Measurements from ENCODE around the gene CIT. TPM values are rescaled to one million over a fixed set of nuclear protein-coding genes. Genes with fewer than 3 reads are reported as not detected.

CIT gene
- total RNA-seq, 5 donors from 2014 or later (not counting 1 experiment from before 2014, with no cell fraction given): 1.9 to 4.5 (median 2.1) TPM

DNA sequence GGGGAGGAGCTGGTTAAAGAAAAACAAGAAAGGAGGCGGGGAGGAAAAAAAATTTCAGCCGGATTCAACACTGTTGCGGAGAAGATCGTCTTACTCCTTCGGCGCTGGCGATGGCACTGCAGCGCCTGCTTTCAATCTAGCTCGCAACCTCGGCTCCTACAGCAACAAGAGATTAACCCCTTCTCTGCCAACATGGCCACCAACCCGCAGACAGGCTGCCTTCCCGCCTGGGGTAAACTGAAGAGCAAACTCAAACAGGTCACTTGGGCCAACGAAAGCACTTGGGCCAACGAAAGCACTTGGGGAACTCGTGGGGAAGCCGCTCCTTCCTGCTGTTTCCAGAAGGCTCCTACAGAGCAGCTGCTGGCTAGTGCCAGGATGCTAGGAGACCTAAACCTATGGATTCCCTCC is 73.7 kb downstream of the CIT start:
- 96% methylated on average over 15 of the region's 16 CpGs for WGBS (ENCODE audit: insufficient coverage)
- ChIA-PET CTCF (interaction anchor here in 1 of 2 donors (0.5 kb wide), 1 partner anchor 459 kb away, joined by 4 read pairs; no protein-coding TSS in a partner anchor), POLR2A (no interaction called here)
- Histone ChIP-seq H3K27me3 (replicated peaks in 1 of 2; ENCODE audit: control insufficient read depth in 2 of 2, extremely low read depth in 1 of 2, insufficient read depth in 2 of 2, low read length in 1 of 2) (peaks cover 0 to 3% of the 10 kb centered on the region in 2 experiments), H3K4me1 (ENCODE audit: control insufficient read depth in 1 of 2, extremely low read depth in 1 of 2, insufficient read depth in 2 of 2, low read length in 2 of 2) (no peaks in the 10 kb centered on the region), H3K27ac (ENCODE audit: low read length) (no peak overlapping the region), H3K4me3 (ENCODE audit: control insufficient read depth in 1 of 2, extremely low read depth in 1 of 2, low read length in 1 of 2) (no peak overlapping the region), H3K36me3 (ENCODE audit: control insufficient read depth in 2 of 2, extremely low read depth in 1 of 2, insufficient read depth in 1 of 2, low read length in 1 of 2) (peaks cover 0 to 5% of the 10 kb centered on the region in 2 donors), H3K9me3 (no peaks in the 10 kb centered on the region)
- Mint-ChIP-seq H3K4me3 (no peak overlapping the region), H3K9me3 (peaks cover 0 to 9% (median 9%) of the 10 kb centered on the region in 3 donors), H3K27ac (no peak overlapping the region), H3K27me3 (no peaks in the 10 kb centered on the region), H3K4me1 (no peaks in the 10 kb centered on the region), H3K36me3 (peaks cover 3% of the 10 kb centered on the region)
- ATAC-seq (replicated peaks in 1 of 4): no peak
- DNase-seq: no peak

DNA sequence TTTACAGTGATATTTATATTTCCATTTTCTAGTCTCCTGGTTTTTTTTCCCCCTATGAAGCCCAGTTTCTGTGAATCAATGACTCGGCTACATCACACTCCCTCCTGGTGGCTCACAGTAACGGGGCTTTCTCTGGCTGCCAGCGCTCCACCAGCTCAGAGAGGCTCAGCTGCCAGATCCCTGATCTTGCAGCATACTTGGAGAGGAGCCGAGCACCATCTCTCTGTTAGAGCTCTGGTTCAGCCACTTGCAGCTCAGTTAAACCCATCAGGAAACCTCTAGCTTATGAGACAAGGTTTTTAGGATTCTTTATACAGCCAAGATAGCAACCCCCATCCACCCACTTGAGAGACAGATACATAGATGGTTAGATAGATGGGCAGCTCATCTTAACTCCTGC is 74.6 kb downstream of the CIT start:
- H3K4me1 Mint-ChIP-seq: no peaks in the 10 kb centered on the region
- peaks cover 3% of the 10 kb centered on the region for H3K36me3 Mint-ChIP-seq
- H3K27ac Mint-ChIP-seq: no peak overlapping the region
- peaks cover 0 to 5% of the 10 kb centered on the region in 2 donors for H3K36me3 ChIP-seq (ENCODE audit: control insufficient read depth in 2 of 2, extremely low read depth in 1 of 2, insufficient read depth in 1 of 2, low read length in 1 of 2)
- peaks cover 0 to 3% of the 10 kb centered on the region in 2 experiments for H3K27me3 ChIP-seq (replicated peaks in 1 of 2; ENCODE audit: control insufficient read depth in 2 of 2, extremely low read depth in 1 of 2, insufficient read depth in 2 of 2, low read length in 1 of 2)
- CTCF ChIA-PET: no interaction called here
- H3K9me3 Mint-ChIP-seq: peaks cover 0 to 9% (median 9%) of the 10 kb centered on the region in 3 donors
- no peak overlapping the region for H3K27ac ChIP-seq (ENCODE audit: low read length)
- H3K4me3 ChIP-seq (ENCODE audit: control insufficient read depth in 1 of 2, extremely low read depth in 1 of 2, low read length in 1 of 2): no peak overlapping the region
- no peaks in the 10 kb centered on the region for H3K9me3 ChIP-seq
- WGBS (ENCODE audit: insufficient coverage): 100% methylated on average over 4 of the region's 4 CpGs
- H3K4me3 Mint-ChIP-seq: no peak overlapping the region
- no peak for DNase-seq
- no peak for ATAC-seq (replicated peaks in 1 of 4)
- H3K4me1 ChIP-seq (ENCODE audit: control insufficient read depth in 1 of 2, extremely low read depth in 1 of 2, insufficient read depth in 2 of 2, low read length in 2 of 2): no peaks in the 10 kb centered on the region
- no peaks in the 10 kb centered on the region for H3K27me3 Mint-ChIP-seq
- POLR2A ChIA-PET: no interaction called here

DNA sequence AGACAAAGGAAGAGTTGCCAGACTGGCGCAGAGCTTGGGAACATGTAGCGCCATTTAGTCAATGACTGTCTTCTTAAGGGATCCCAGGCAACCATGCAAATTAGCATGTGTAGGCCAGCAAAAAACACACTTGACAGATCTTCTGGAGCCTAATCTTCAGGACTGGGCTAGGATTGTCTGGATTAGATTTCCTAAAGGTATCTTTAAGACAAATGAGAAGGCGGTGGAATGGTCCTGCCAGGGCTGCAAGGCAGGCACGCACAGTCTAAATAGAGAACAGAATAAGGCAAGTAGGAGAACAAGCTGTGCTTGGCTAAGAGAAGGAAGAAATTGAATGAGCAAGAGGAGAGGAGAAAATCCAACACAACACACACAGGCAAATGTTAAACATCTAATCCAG is 80.0 kb downstream of the CIT start:
- POLR2A ChIA-PET: no interaction called here
- no peaks in the 10 kb centered on the region for H3K4me1 ChIP-seq (ENCODE audit: control insufficient read depth in 1 of 2, extremely low read depth in 1 of 2, insufficient read depth in 2 of 2, low read length in 2 of 2)
- H3K9me3 ChIP-seq: no peaks in the 10 kb centered on the region
- WGBS (ENCODE audit: insufficient coverage): 94% methylated on average over 2 of the region's 4 CpGs
- H3K36me3 ChIP-seq (ENCODE audit: control insufficient read depth in 2 of 2, extremely low read depth in 1 of 2, insufficient read depth in 1 of 2, low read length in 1 of 2): no peaks in the 10 kb centered on the region
- H3K9me3 Mint-ChIP-seq: no peaks in the 10 kb centered on the region
- no peak for ATAC-seq (replicated peaks in 1 of 4)
- no peak overlapping the region for H3K4me3 Mint-ChIP-seq
- H3K27ac Mint-ChIP-seq: no peak overlapping the region
- no peaks in the 10 kb centered on the region for H3K27me3 Mint-ChIP-seq
- H3K27me3 ChIP-seq (replicated peaks in 1 of 2; ENCODE audit: control insufficient read depth in 2 of 2, extremely low read depth in 1 of 2, insufficient read depth in 2 of 2, low read length in 1 of 2): no peaks in the 10 kb centered on the region
- H3K4me3 ChIP-seq (ENCODE audit: control insufficient read depth in 1 of 2, extremely low read depth in 1 of 2, low read length in 1 of 2): no peak overlapping the region
- CTCF ChIA-PET: no interaction called here
- H3K27ac ChIP-seq (ENCODE audit: low read length): no peak overlapping the region
- no peak for DNase-seq
- H3K4me1 Mint-ChIP-seq: no peaks in the 10 kb centered on the region
- H3K36me3 Mint-ChIP-seq: no peaks in the 10 kb centered on the region

DNA sequence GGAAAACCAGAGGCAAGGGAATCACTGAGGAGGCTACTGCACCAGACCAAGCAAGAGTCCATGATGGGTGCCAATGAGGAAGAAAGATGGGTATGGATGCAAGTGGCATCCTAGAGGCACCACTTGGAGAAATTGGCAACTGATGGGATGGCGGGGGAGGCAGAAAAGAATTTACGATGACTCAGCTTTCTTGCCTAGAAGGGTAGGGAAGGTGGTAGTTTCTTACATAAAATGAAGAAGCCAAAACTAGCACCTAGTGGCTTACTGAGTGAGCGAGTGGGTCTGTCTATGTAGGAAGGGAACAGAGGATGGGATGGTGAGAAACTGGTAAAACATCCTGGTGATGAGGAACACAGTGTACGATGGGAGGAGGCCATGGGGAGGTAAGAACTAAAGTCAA is 80.8 kb downstream of the CIT start:
- ChIA-PET CTCF (no interaction called here), POLR2A (no interaction called here)
- DNase-seq (no peak), ATAC-seq (replicated peaks in 1 of 4) (no peak)
- no peak overlapping the region for H3K27ac Mint-ChIP-seq
- Histone ChIP-seq H3K4me1 (ENCODE audit: control insufficient read depth in 1 of 2, extremely low read depth in 1 of 2, insufficient read depth in 2 of 2, low read length in 2 of 2) (no peaks in the 10 kb centered on the region), H3K27me3 (replicated peaks in 1 of 2; ENCODE audit: control insufficient read depth in 2 of 2, extremely low read depth in 1 of 2, insufficient read depth in 2 of 2, low read length in 1 of 2) (no peaks in the 10 kb centered on the region), H3K4me3 (ENCODE audit: control insufficient read depth in 1 of 2, extremely low read depth in 1 of 2, low read length in 1 of 2) (no peak overlapping the region), H3K9me3 (no peaks in the 10 kb centered on the region), H3K36me3 (ENCODE audit: control insufficient read depth in 2 of 2, extremely low read depth in 1 of 2, insufficient read depth in 1 of 2, low read length in 1 of 2) (no peaks in the 10 kb centered on the region), H3K27ac (ENCODE audit: low read length) (no peak overlapping the region)
- H3K4me3 Mint-ChIP-seq: no peak overlapping the region
- no peaks in the 10 kb centered on the region for H3K27me3 Mint-ChIP-seq
- H3K9me3 Mint-ChIP-seq: no peaks in the 10 kb centered on the region
- 100% methylated on average over 2 of the region's 4 CpGs for WGBS (ENCODE audit: insufficient coverage)
- H3K4me1 Mint-ChIP-seq: no peaks in the 10 kb centered on the region
- no peaks in the 10 kb centered on the region for H3K36me3 Mint-ChIP-seq

DNA sequence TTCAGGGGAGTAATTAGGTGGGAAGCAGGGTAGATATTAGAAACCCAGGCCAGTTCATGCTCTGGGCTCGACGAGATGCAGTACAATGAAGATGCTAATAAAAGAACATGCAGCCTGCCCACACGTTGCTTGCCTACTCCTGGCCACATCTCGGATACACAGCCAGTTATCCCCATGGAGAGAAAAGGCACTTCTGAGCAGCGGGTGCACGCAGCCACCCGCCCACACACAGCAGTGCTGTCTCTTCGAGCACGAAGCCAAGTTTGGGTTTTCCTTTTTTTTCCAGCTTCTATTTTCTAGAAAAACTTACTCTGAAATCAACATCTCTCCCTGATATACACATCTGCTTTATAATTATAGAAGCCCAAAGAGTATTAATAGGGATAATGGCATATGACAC is 85.7 kb downstream of the CIT start:
- Mint-ChIP-seq H3K4me3 (no peak overlapping the region), H3K27me3 (no peaks in the 10 kb centered on the region), H3K4me1 (no peaks in the 10 kb centered on the region), H3K36me3 (no peaks in the 10 kb centered on the region), H3K27ac (no peak overlapping the region), H3K9me3 (no peaks in the 10 kb centered on the region)
- Histone ChIP-seq H3K4me1 (ENCODE audit: control insufficient read depth in 1 of 2, extremely low read depth in 1 of 2, insufficient read depth in 2 of 2, low read length in 2 of 2) (no peaks in the 10 kb centered on the region), H3K36me3 (ENCODE audit: control insufficient read depth in 2 of 2, extremely low read depth in 1 of 2, insufficient read depth in 1 of 2, low read length in 1 of 2) (no peaks in the 10 kb centered on the region), H3K27ac (ENCODE audit: low read length) (no peak overlapping the region), H3K4me3 (ENCODE audit: control insufficient read depth in 1 of 2, extremely low read depth in 1 of 2, low read length in 1 of 2) (no peak overlapping the region), H3K27me3 (replicated peaks in 1 of 2; ENCODE audit: control insufficient read depth in 2 of 2, extremely low read depth in 1 of 2, insufficient read depth in 2 of 2, low read length in 1 of 2) (no peaks in the 10 kb centered on the region), H3K9me3 (no peaks in the 10 kb centered on the region)
- no peak for DNase-seq
- POLR2A ChIA-PET: no interaction called here
- CTCF ChIA-PET: no interaction called here
- WGBS (ENCODE audit: insufficient coverage): 90% methylated on average over 6 of the region's 9 CpGs
- no peak for ATAC-seq (replicated peaks in 1 of 4)

DNA sequence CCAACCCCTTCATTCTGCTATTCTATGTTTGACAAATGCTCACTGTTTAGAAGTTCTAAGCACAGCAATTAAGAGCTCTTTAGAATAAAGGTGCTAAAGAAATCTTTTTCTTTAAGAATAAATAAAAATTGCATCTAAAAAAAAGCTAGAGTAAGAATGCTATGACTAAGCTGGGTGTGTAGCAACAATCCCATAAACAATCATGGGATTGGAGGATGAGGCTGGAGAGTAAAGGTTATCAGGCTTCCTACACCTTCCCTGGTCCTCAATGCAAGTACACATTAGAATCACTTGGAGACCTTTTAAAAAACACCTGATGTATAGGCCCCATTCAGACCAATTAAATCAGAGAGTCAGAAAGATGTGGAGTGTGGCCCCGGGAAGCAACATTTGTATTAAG is 88.3 kb downstream of the CIT start:
- no CpG with 5 or more reads among the region's 1 CpG for WGBS (ENCODE audit: insufficient coverage)
- Mint-ChIP-seq H3K36me3 (peaks cover 7% of the 10 kb centered on the region), H3K4me3 (no peak overlapping the region), H3K27ac (no peak overlapping the region), H3K4me1 (no peaks in the 10 kb centered on the region), H3K9me3 (peaks cover 0 to 8% (median 0%) of the 10 kb centered on the region in 3 donors), H3K27me3 (no peaks in the 10 kb centered on the region)
- H3K36me3 ChIP-seq (ENCODE audit: control insufficient read depth in 2 of 2, extremely low read depth in 1 of 2, insufficient read depth in 1 of 2, low read length in 1 of 2): no peaks in the 10 kb centered on the region
- no peaks in the 10 kb centered on the region for H3K9me3 ChIP-seq
- DNase-seq (no peak), ATAC-seq (replicated peaks in 1 of 4) (no peak)
- H3K27me3 ChIP-seq (replicated peaks in 1 of 2; ENCODE audit: control insufficient read depth in 2 of 2, extremely low read depth in 1 of 2, insufficient read depth in 2 of 2, low read length in 1 of 2): no peaks in the 10 kb centered on the region
- H3K4me3 ChIP-seq (ENCODE audit: control insufficient read depth in 1 of 2, extremely low read depth in 1 of 2, low read length in 1 of 2): no peak overlapping the region
- ChIA-PET CTCF (no interaction called here), POLR2A (no interaction called here)
- no peak overlapping the region for H3K27ac ChIP-seq (ENCODE audit: low read length)
- H3K4me1 ChIP-seq (ENCODE audit: control insufficient read depth in 1 of 2, extremely low read depth in 1 of 2, insufficient read depth in 2 of 2, low read length in 2 of 2): no peaks in the 10 kb centered on the region

DNA sequence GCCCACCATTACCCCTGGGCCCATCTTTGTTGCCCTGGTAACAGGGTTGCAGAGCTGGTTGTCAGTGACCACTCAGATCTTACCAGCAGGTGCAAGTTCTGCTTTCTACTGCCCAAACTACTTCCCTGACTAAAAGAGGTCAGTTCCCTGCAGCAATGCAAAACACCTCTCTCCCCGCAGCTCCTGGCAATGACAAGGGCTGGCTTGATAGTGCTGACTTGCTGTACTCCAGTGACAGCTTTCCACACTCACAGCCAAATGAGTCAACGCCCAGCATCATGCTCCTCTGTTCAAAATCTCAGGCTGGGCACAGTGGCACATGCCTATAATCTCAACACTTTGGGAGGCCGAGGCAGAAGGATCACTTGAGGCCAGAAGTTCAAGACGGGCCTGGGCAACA is 90.6 kb downstream of the CIT start:
- CTCF ChIA-PET: no interaction called here
- H3K36me3 Mint-ChIP-seq: peaks cover 7% of the 10 kb centered on the region
- Histone ChIP-seq H3K27me3 (replicated peaks in 1 of 2; ENCODE audit: control insufficient read depth in 2 of 2, extremely low read depth in 1 of 2, insufficient read depth in 2 of 2, low read length in 1 of 2) (no peaks in the 10 kb centered on the region), H3K4me3 (ENCODE audit: control insufficient read depth in 1 of 2, extremely low read depth in 1 of 2, low read length in 1 of 2) (no peak overlapping the region), H3K27ac (ENCODE audit: low read length) (no peak overlapping the region), H3K9me3 (no peaks in the 10 kb centered on the region), H3K4me1 (ENCODE audit: control insufficient read depth in 1 of 2, extremely low read depth in 1 of 2, insufficient read depth in 2 of 2, low read length in 2 of 2) (no peaks in the 10 kb centered on the region), H3K36me3 (ENCODE audit: control insufficient read depth in 2 of 2, extremely low read depth in 1 of 2, insufficient read depth in 1 of 2, low read length in 1 of 2) (no peaks in the 10 kb centered on the region)
- POLR2A ChIA-PET: no interaction called here
- no peak overlapping the region for H3K4me3 Mint-ChIP-seq
- ATAC-seq (replicated peaks in 1 of 4) (no peak), DNase-seq (no peak)
- no peaks in the 10 kb centered on the region for H3K27me3 Mint-ChIP-seq
- peaks cover 0 to 8% (median 0%) of the 10 kb centered on the region in 3 donors for H3K9me3 Mint-ChIP-seq
- H3K27ac Mint-ChIP-seq: no peak overlapping the region
- 100% methylated on average over 2 of the region's 4 CpGs for WGBS (ENCODE audit: insufficient coverage)
- H3K4me1 Mint-ChIP-seq: no peaks in the 10 kb centered on the region
